GM19043 (cell line): ENCODE data around the gene MAL.
A peak's percentile ranks its signal among the peaks of the same experiment; 100 is the strongest.

Experiments
- ATAC-seq: cut with Tn5 transposase; IDR thresholded peaks from one replicate; pipeline ENCODE4 v1.9.1; 2021; ENCODE audit warnings: low read depth; ENCODE audit not compliant: unreplicated experiment

Gene MAL

GRCh38 chr2:95025406-95026319 is at the start of gene MAL:
TSS of gene MAL (plus strand) at chr2:95025708. CDS start at chr2:95025793, 85 bp downstream.
- ATAC-seq, result no peak

GRCh38 chr2:94977826-94978225 is 47.7 kb upstream of the MAL start:
- no peak for ATAC-seq

GRCh38 chr2:94978917-94979316 is 46.6 kb upstream of the MAL start:
- ATAC-seq, result no peak

GRCh38 chr2:94979406-94980375 is 45.8 kb upstream of the MAL start:
- no peak for ATAC-seq

GRCh38 chr2:94980406-94980805 is 45.1 kb upstream of the MAL start:
- no peak for ATAC-seq

GRCh38 chr2:94982156-94982555 is 43.4 kb upstream of the MAL start:
- ATAC-seq, result no peak

- ATAC-seq, result no peak
These were observed 42.8 kb upstream of the MAL start for GRCh38 chr2:94982675-94983074.

GRCh38 chr2:94984964-94985575 is 40.4 kb upstream of the MAL start:
- ATAC-seq, result no peak

GRCh38 chr2:94985636-94986035 is 39.9 kb upstream of the MAL start:
- no peak for ATAC-seq

- ATAC-seq, result peak; percentile 74
These were observed 39.0 kb upstream of the MAL start for GRCh38 chr2:94986392-94986963.

- ATAC-seq, result no peak
These were observed 38.2 kb upstream of the MAL start for GRCh38 chr2:94987074-94988020.

- ATAC-seq, result no peak
These were observed 34.6 kb upstream of the MAL start for GRCh38 chr2:94990956-94991355.

- no peak for ATAC-seq
These were observed 33.1 kb upstream of the MAL start for GRCh38 chr2:94992360-94992759.

- ATAC-seq, result no peak
These were observed 32.1 kb upstream of the MAL start for GRCh38 chr2:94993176-94994062.

GRCh38 chr2:94994063-94994913 is 31.2 kb upstream of the MAL start:
- no peak for ATAC-seq

GRCh38 chr2:94994914-94995552 is 30.5 kb upstream of the MAL start:
- ATAC-seq, result no peak
